Transverse colon (tissue), 3 donors: ENCODE results near the gene MYZAP.

Source experiments
- EP300 ChIP-seq: sonication (generic); formaldehyde crosslinking; IDR thresholded peaks from one replicate; pipeline ENCODE4 v1.6.1; 2017; ENCODE audit warnings: antibody characterized with exemption, low read depth
- POLR2A ChIP-seq: fragments of 450-650 bp; IDR thresholded peaks from one replicate; pipeline ENCODE4 v1.6.1; 2016; ENCODE audit warnings: antibody characterized with exemption, mild to moderate bottlenecking, moderate library complexity
- TF ChIP-seq, protein P1 (sequence below), 5 experiments: fragments of 200-600 bp in 3 of 5; fragments of 450-650 bp in 2 of 5; sonication (generic) in 3 of 5; IDR thresholded peaks; 1 replicate in 2 of 5; 2 replicates in 3 of 5; pipeline ENCODE4 v1.5.1; 2016 to 2017; ENCODE audit warnings: antibody characterized with exemption in 5 of 5, inconsistent platforms in 3 of 5, mild to moderate bottlenecking in 2 of 5, moderate library complexity in 1 of 5

DNA sequence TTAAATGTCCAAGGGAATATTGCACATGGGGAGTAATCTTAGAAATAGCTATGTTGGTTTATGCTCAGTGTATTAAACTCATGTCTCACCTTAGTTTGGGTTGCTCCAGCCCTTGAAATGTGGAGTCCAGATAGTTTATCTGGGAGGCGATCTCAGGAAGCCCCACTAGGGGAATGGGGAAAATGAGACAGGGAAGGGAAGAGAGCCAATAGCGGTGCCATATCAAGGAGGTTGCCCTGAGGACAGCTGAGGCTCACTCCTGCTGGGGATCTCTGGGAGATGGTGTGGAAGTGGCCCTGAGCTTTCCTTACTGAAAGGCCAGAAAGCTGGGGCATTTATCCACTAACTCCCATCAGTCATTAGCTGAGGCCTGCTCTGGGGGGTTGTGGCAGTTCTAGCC is 71.6 kb downstream of the MYZAP start:
- TF ChIP-seq POLR2A: no peak
- TF ChIP-seq, protein P1, sequence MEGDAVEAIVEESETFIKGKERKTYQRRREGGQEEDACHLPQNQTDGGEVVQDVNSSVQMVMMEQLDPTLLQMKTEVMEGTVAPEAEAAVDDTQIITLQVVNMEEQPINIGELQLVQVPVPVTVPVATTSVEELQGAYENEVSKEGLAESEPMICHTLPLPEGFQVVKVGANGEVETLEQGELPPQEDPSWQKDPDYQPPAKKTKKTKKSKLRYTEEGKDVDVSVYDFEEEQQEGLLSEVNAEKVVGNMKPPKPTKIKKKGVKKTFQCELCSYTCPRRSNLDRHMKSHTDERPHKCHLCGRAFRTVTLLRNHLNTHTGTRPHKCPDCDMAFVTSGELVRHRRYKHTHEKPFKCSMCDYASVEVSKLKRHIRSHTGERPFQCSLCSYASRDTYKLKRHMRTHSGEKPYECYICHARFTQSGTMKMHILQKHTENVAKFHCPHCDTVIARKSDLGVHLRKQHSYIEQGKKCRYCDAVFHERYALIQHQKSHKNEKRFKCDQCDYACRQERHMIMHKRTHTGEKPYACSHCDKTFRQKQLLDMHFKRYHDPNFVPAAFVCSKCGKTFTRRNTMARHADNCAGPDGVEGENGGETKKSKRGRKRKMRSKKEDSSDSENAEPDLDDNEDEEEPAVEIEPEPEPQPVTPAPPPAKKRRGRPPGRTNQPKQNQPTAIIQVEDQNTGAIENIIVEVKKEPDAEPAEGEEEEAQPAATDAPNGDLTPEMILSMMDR (IDR thresholded peaks at IDR 0.05): no peak
- TF ChIP-seq EP300: no peak
